HG03342 (cell line): ENCODE results near the gene MOK.
"Not testable (repeated sequence)": the region's sequence is repeated elsewhere in the genome, so short reads cannot be mapped to it uniquely, and the experiment has no call there.

ENCODE experiments used
- ATAC-seq: cut with Tn5 transposase; IDR thresholded peaks from one replicate; pipeline ENCODE4 v1.9.1; 2021; ENCODE audit warnings: mild to moderate bottlenecking, moderate library complexity; ENCODE audit not compliant: unreplicated experiment

MOK gene

DNA sequence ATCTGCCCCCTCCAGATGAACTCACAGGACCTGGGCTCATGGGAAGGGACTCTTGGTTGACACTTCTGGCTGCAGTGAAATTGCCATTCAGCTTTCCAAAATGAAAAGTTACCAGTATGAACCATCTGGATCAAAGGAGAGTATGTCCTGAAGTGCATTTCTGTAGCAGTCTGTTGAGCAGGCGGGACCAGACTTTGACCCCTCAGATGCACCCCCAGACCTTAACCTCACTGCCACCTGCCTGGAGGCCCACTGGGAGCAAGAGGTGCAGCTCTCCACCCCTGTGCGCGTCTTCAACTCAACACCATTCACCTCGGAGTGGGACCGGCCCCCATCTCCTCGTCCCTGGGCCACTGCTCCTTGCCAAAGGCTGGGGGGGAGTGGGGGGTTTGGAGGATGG lies 55.0 kb downstream of the MOK start:
- ATAC-seq = no peak

DNA sequence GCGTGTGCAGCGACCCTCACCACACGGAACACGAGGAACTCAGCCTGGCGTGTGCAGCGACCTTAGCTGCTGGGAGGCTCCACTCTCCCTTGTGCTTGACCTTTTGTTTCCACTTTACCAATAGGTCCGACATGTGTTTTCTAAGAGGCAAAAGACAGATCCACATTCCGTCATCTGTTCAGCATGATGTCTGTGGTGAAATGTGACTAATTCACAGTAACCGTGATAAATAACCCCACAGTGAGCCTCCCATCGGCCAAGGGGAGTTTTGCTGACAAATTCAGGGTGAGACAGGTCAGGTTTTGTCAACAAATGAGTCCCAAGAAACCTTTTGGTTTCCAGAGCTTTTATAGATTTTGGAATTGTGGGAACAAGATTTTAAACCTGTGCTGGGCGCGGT lies 55.9 kb downstream of the MOK start:
- ATAC-seq = no peak

- ATAC-seq = no peak
Observed at GRCh38 chr14:102248121-102248520, 56.8 kb downstream of the MOK start.

- ATAC-seq = no peak
Observed at GRCh38 chr14:102246071-102246470, 58.9 kb downstream of the MOK start.

GRCh38 chr14:102243795-102244194 lies 61.2 kb downstream of the MOK start:
- not testable (repeated sequence) for ATAC-seq

- no peak for ATAC-seq
Observed at GRCh38 chr14:102241147-102241546, 63.8 kb downstream of the MOK start.

DNA sequence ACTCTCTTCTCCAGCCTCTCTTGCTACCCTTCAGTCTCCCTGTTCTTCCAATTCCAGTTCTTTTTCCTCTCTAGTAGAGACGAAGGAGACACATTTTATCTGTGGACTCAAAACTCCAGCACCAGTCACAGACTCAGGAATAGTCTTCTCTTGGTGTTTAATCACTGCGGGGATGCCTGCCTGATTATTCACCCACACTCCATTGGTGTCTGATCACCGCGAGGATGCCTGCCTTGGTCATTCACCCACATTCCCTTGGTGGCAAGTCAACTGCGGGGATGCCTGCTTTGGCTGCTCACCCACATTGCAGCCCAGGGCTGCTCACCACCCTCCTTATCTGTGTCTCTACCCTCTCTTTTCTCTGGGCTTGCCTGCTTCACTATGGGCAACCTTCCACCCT lies 64.5 kb downstream of the MOK start:
- not testable (repeated sequence) for ATAC-seq

GRCh38 chr14:102239231-102239630 lies 65.7 kb downstream of the MOK start:
- no peak for ATAC-seq

DNA sequence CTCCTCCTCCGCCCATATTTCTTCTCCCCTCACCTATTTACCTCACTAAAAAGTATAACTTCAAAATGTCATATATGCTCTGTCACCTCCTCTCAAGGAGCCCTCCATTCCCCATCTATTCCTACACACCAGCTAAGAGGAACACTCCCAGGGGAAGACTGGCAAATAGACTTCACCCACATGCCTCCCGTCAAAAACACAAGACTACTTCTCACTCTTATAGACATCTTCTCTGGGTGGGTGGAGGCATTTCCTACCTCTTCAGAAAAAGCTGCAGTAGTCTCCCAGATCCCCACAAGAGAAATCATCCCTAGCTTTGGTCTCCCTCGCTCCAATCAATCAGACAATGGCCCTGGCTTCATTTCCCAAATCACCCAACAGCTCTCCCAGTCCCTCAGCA lies 66.2 kb downstream of the MOK start:
- no peak for ATAC-seq

GRCh38 chr14:102238131-102238530 lies 66.8 kb downstream of the MOK start:
- no peak for ATAC-seq

DNA sequence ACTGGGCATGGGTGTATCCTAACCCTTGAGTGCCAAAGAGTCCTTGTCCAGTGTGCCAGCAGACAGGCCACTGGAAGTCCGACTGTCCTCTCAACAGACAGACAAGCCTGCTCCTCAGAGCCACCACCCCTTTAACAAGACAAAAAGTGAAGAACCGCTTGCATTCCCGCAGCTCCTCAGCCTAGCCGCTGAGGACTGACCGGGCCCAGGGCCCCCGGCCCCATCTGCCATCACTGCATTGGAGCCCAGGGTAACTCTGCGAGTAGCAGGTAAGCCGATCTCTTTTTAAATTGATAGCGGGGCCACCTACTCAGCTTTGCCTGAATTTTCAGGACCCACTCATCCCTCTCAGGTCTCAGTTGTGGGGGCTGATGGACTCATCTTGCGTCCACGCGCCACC lies 68.9 kb downstream of the MOK start:
- no peak for ATAC-seq

- peak; percentile 66 for ATAC-seq
Observed at GRCh38 chr14:102235275-102235897, 69.6 kb downstream of the MOK start.

DNA sequence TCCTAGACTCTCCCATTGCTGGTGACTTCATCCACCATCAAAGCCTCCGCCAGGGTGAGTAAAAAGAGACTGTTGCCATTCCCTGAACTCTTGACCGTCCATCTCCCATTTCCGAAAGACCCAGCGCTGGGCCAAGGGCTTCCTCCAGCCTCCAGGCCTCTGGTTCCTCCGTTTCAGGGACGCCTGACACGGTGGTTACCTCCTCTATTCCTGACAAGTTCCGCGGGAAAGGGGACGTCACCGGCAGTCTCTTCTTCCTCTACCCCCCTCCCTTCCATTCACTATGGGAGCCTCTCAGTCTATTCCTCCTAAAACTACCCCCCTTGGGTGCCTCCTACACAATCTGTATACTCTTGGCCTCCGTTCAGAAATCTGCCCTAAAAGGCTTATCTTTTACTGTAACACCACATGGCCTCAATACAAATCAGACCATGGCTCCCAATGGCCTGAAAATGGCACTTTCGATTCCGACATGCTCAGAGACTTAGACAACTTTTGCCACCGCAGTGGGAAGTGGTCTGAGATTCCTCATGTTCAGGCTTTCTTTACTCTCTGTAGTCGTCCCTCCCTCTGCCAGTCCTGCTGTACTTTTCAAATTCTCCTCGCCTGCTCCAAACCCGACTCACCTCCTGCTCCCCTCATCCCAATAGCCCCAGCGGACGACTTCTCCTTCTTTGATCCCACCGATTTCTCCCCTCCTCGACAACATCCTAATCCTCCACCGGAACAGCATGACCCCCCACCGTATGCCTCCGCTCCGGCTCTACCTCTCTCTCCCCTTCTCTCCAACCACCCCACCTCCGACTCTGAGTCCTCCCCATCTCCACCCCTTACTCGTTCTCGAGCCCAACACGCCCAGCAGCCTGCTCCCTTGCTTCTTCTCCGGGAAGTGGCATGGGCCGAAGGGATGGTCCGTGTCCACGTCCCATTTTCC lies 70.4 kb downstream of the MOK start:
- ATAC-seq = no peak

DNA sequence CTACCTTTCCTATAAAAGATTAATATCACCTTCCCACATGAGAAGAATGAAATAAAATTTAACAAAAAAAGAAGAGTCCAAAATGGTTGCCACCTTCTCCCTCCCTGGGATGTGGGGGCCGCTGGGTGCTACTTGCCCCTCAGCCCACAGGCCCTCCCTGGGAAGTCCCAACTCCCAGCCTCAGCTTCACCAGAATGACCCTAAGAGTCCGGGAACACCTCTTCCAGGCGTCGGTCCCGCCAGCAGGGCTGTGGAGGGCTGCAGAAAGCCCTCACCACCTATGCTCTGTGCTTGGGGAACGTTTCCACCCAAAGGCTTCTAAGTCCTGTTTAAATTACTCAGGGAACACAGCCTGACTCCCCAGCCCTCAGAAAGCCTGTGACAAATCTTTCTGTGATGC lies 71.9 kb downstream of the MOK start:
- ATAC-seq = no peak

DNA sequence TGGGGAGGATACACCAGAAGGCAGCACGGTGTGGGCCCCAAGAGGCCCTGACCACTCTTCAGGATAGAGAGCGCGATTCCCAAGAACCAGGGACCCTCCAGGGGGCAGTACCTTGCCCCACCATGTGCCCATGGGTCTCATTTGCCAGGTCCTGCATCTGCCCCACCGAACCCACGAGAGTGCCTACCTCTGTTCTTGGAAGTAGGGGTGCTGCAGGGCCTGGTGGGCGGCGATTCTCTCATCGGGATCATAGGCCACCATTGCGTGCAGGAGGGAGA lies 72.7 kb downstream of the MOK start:
- no peak for ATAC-seq

DNA sequence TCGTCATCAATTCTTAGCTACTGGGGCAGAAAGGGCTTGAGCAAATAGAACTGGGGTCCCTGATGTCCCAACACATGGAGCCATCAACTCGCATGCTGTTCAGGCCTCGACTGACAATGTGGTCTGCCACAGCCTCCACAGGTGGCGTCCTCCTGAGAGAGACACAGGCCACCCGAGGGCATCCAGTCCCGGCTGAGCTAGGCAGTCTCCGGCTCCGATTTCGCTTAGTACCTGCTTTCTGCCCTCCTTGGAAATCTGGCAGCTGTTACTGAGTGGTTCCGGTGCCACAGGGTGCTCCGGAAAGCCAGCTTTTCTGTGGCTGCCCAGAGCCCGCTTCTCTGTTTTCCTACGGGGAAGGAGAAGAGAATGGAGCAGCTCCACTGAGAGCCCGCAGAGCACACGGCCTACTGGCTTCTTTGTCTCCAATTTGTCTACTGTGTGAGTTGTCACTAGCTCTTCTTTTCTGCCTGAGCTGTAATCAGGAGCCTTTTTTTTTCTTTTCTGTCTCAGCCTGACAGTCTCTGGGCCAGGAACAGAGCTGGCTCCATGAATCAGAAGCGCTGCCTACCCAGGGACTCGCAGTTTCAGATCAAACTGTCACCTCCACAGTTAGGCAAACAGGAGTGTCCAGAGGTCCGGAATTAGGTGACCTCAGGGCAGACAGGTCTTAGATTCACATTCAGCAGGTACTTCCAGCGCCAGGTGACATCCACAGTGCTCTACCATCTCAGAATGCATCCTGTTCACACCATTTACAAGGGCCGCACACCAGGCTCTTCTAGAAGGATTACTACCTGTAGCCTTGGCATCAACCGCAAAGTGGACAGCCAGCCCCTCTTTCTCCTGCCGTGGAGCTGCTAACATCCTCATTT lies 73.3 kb downstream of the MOK start:
- ATAC-seq = no peak

GRCh38 chr14:102230481-102231210 lies 74.3 kb downstream of the MOK start:
- ATAC-seq = no peak

- no peak for ATAC-seq
Observed at GRCh38 chr14:102229739-102230092, 75.2 kb downstream of the MOK start.

DNA sequence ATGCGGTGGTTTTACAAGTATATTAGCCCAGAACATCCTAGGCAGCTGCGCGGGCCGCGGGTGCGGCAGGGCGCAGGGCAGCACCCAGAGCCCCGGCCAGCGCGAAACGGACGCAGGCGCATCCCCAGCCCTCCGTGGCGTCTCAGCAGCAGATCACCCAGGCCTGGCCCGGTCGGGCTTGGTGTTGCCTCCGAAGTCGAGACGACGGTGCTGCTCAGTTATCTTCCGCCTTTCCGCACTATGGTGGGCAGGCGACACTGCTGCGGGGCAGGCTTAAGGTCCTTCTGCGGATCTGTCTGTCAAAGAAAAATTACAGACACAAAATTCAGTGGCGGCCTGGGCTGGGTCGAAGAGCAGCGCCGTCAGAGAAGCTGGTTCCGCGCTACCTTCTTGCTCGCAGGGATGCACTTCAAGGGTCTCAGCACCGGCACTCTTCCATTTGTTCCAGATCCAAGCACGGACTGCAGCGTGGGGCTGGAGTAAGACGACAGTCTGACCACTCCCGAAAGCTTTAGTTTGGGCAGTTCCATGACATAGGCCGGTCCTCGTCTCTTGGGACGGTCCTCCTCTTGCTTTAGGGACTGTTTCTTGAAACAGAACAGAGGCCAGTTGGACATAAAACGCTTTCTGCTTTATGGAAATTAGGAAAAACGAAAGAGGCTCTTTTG lies 75.8 kb downstream of the MOK start:
- ATAC-seq = no peak

GRCh38 chr14:102227184-102227964 lies 77.6 kb downstream of the MOK start:
- ATAC-seq = no peak
